Endothelial cell of umbilical vein (primary cell): ENCODE measurements around the gene ZNFX1. TPM values are rescaled to one million over a fixed set of nuclear protein-coding genes. Genes with fewer than 3 reads are reported as not detected.
A peak's percentile ranks its signal among the peaks of the same experiment; 100 is the strongest.

ENCODE experiments used
- BruUV-seq: library from RNA; stranded (reverse); fragments of 400-500 nt; replicated peaks from 2 replicates; lab custom pipeline; 2021; lab: Mats Ljungman, UMichigan
- CTCF ChIA-PET: fragments of 300-600, 350-600 bp; sonication (Branson Sonifier 250); formaldehyde crosslinking; loops from one replicate; lab custom pipeline; 2021; ENCODE audit warnings: antibody characterized with exemption, inconsistent platforms; lab: Charles Lee
- POLR2A ChIA-PET: fragments of 300-600, 350-600 bp; sonication (Branson Sonifier 250); formaldehyde crosslinking; loops from one replicate; lab custom pipeline; 2021; ENCODE audit warnings: antibody characterized with exemption, inconsistent platforms; lab: Charles Lee
- DNase-seq: peaks from one replicate; pipeline ENCODE4 v3.0.0-alpha.2; 2011; ENCODE audit warnings: low read depth, low spot score
- FAIRE-seq: peaks from 2 replicates; lab custom pipeline; 2011; peaks lifted over from hg19 to GRCh38; lab: Jason Lieb, UNC
- H2AFZ ChIP-seq: 2 replicates; pipeline ENCODE4 v1.6.0; 2012; ENCODE audit warnings: low read depth, low read length, control low read depth, inconsistent platforms
- H3K27ac ChIP-seq: 2 replicates; pipeline ENCODE4 v1.5.1; 2011; ENCODE audit warnings: low read depth, mild to moderate bottlenecking, control low read depth, low read length, moderate library complexity; ENCODE audit not compliant: insufficient read depth
- H3K27me3 ChIP-seq, 2 experiments: 2 replicates each; pipeline versions ENCODE4 v1.6.0 to v1.6.1; 2011; ENCODE audit warnings: low read length in 2 of 2, mixed read lengths in 1 of 2; ENCODE audit not compliant: control insufficient read depth in 2 of 2, insufficient read depth in 2 of 2
- H3K36me3 ChIP-seq, 2 experiments: 2 replicates in 1 of 2; 3 replicates in 1 of 2; pipeline ENCODE4 v1.5.1; 2011; ENCODE audit warnings: low read length in 2 of 2, mild to moderate bottlenecking in 1 of 2, moderate library complexity in 1 of 2; ENCODE audit not compliant: control insufficient read depth in 2 of 2, insufficient read depth in 2 of 2; ENCODE audit errors: extremely low read depth in 1 of 2
- H3K4me1 ChIP-seq: 3 replicates; pipeline ENCODE4 v1.5.1; 2011; ENCODE audit warnings: mild to moderate bottlenecking, low read length; ENCODE audit not compliant: control insufficient read depth, insufficient read depth; ENCODE audit errors: extremely low read depth
- H3K4me2 ChIP-seq: 2 replicates; pipeline ENCODE4 v1.6.1; 2011; ENCODE audit warnings: low read length, control low read depth, mixed read lengths; ENCODE audit not compliant: insufficient read depth
- H3K4me3 ChIP-seq, 3 experiments: fragments of 200-600 bp in 1 of 3; sonication (generic), shearing (Covaris generic) in 1 of 3; replicated peaks in 1 of 3; 2 replicates each; pipeline ENCODE4 v1.5.1; 2011 to 2016; ENCODE audit warnings: control low read depth in 3 of 3, low read length in 3 of 3, mild to moderate bottlenecking in 2 of 3, inconsistent platforms in 1 of 3, low read depth in 1 of 3, moderate library complexity in 1 of 3; ENCODE audit not compliant: insufficient read depth in 1 of 3
- H3K79me2 ChIP-seq: 2 replicates; pipeline ENCODE4 v1.6.0; 2012; ENCODE audit warnings: low read length, inconsistent platforms; ENCODE audit not compliant: control insufficient read depth, insufficient read depth
- H3K9ac ChIP-seq: replicated peaks from 2 replicates; pipeline ENCODE3; 2011; ENCODE audit warnings: low read length, control low read depth; ENCODE audit not compliant: insufficient read depth; ENCODE audit errors: extremely low read depth
- H3K9me1 ChIP-seq: replicated peaks from 3 replicates; pipeline ENCODE4 v1.6.0; 2011; ENCODE audit warnings: mild to moderate bottlenecking, low read length; ENCODE audit not compliant: control insufficient read depth, insufficient read depth; ENCODE audit errors: extremely low read depth
- H3K9me3 ChIP-seq: replicated peaks from 2 replicates; pipeline ENCODE4 v1.5.1; 2012; ENCODE audit warnings: low read length, inconsistent platforms; ENCODE audit not compliant: control insufficient read depth, insufficient read depth
- H4K20me1 ChIP-seq: replicated peaks from 2 replicates; pipeline ENCODE3; 2011; ENCODE audit warnings: mild to moderate bottlenecking, low read length; ENCODE audit not compliant: control insufficient read depth, insufficient read depth; ENCODE audit errors: extremely low read depth
- CTCF ChIP-seq, 2 donors: IDR thresholded peaks; 1 replicate in 1 of 2; 2 replicates in 1 of 2; pipeline ENCODE4 v1.5.1; 2011; ENCODE audit warnings: low read length in 2 of 2, mild to moderate bottlenecking in 2 of 2, moderate library complexity in 2 of 2, control low read depth in 1 of 2, inconsistent platforms in 1 of 2, low read depth in 1 of 2; ENCODE audit not compliant: insufficient read depth in 1 of 2; ENCODE audit errors: extremely low read depth in 1 of 2
- EZH2 ChIP-seq: IDR thresholded peaks from 2 replicates; pipeline ENCODE4 v1.6.1; 2012; ENCODE audit warnings: borderline replicate concordance, low read depth, mild to moderate bottlenecking, moderate library complexity, low read length, inconsistent platforms; ENCODE audit not compliant: severe bottlenecking
- FOS ChIP-seq: IDR thresholded peaks from 2 replicates; pipeline ENCODE4 v1.6.1; 2011; ENCODE audit warnings: mild to moderate bottlenecking, low read length, moderate library complexity, borderline replicate concordance; ENCODE audit not compliant: insufficient read depth
- GATA2 ChIP-seq: IDR thresholded peaks from 2 replicates; pipeline ENCODE4 v1.7.0; 2011; ENCODE audit warnings: low read depth, mild to moderate bottlenecking, moderate library complexity, mixed read lengths, low read length; ENCODE audit not compliant: insufficient read length, insufficient read depth
- JUN ChIP-seq: IDR thresholded peaks from 2 replicates; pipeline ENCODE4 v1.6.1; 2011; ENCODE audit warnings: borderline replicate concordance, low read depth; ENCODE audit not compliant: insufficient read length, insufficient read depth
- MAX ChIP-seq: IDR thresholded peaks from 2 replicates; pipeline ENCODE4 v1.6.1; 2011; ENCODE audit not compliant: insufficient read depth, insufficient read length
- MYC ChIP-seq: IDR thresholded peaks from one replicate; pipeline ENCODE4 v1.6.1; 2011; ENCODE audit warnings: mild to moderate bottlenecking, low read depth, low read length
- POLR2A ChIP-seq: IDR thresholded peaks from 2 replicates; pipeline ENCODE4 v1.6.1; 2012; ENCODE audit warnings: low read depth, mild to moderate bottlenecking, control low read depth, low read length
- POLR2AphosphoS5 ChIP-seq: IDR thresholded peaks from 2 replicates; pipeline ENCODE4 v1.6.1; 2012; ENCODE audit warnings: low read depth, mild to moderate bottlenecking, control low read depth, low read length, moderate library complexity; ENCODE audit not compliant: insufficient read depth
- dilution Hi-C: fragments of 300-500 bp; cut with MboI; formaldehyde crosslinking; loops from one replicate; pipeline ENCODE4 v1.15.0; 2019; ENCODE audit warnings: low sequenced_read_pairs; ENCODE audit not compliant: extremely low pct_ligation_motif_present
- intact Hi-C: fragments of 100-400 bp; cut with micrococcal nuclease; formaldehyde crosslinking; loops from one replicate; pipeline ENCODE4 v1.10.0; 2022
- polyA plus RNA-seq, 4 experiments: library from polyadenylated mRNA; depleted of rRNA in 3 of 4; stranded (reverse) in 3 of 4; unstranded in 1 of 4; fragments of >200 nt; gene quantifications; 2 replicates each; pipeline versions ENCODE4 v1.2.1 to v1.2.3, GENCODE V29; 2011 to 2012; ENCODE audit warnings: missing spikeins in 1 of 4
- total RNA-seq: library from RNA; stranded (reverse); gene quantifications from 2 replicates; pipeline ENCODE4 v1.2.3, GENCODE V29; 2021

ZNFX1 gene
- total and polyA plus RNA-seq, 2 donors (not counting 3 experiments of a cell fraction or from before 2014, with no cell fraction given): 8.3 to 27.9 TPM

- BruUV-seq: no TSS peak
- peak overlapping the region; percentile 50 for H3K27ac ChIP-seq
- TF ChIP-seq POLR2A: peak; percentile 9
- no peak for TF ChIP-seq MYC
- DNase-seq (no peak), FAIRE-seq (no peak)
- no peaks in the 10 kb centered on the region for H3K27me3 ChIP-seq
- H3K9ac ChIP-seq: peak overlapping the region; percentile 94
- H3K79me2 ChIP-seq: peaks cover 93% of the 10 kb centered on the region
- peak overlapping the region; percentile 9 to 95 (median 83) for H3K4me3 ChIP-seq
- H4K20me1 ChIP-seq: peaks cover 39% of the 10 kb centered on the region
- POLR2A ChIA-PET: no interaction called here
- no peaks in the 10 kb centered on the region for H3K9me3 ChIP-seq
- CTCF ChIA-PET: interaction anchor here (0.6 to 4.0 kb wide), 4 partner anchors 10 to 50 kb away, joined by 3 to 15 read pairs (median 6); no protein-coding TSS in a partner anchor
- H3K36me3 ChIP-seq: peaks cover 61 to 68% of the 10 kb centered on the region in 2 experiments
- H3K9me1 ChIP-seq: no peaks in the 10 kb centered on the region
- dilution Hi-C loops: no loop called here
- no peak overlapping the region for H2AFZ ChIP-seq
- peaks cover 57% of the 10 kb centered on the region for H3K4me1 ChIP-seq
- H3K4me2 ChIP-seq: peak overlapping the region; percentile 99
- intact Hi-C loops: no loop called here
These were observed 4.1 kb upstream of the ZNFX1 start for GRCh38 chr20:49281913-49282467.

GRCh38 chr20:49281059-49281912 is 3.4 kb upstream of the ZNFX1 start:
- peak overlapping the region; percentile 50 for H3K27ac ChIP-seq
- dilution Hi-C loops (no loop called here), intact Hi-C loops (no loop called here)
- TF ChIP-seq FOS (no peak), EZH2 (no peak), CTCF (IDR thresholded peaks at IDR 0.05; ENCODE audit: extremely low read depth in 1 of 2, insufficient read depth in 1 of 2, low read depth in 1 of 2, low read length in 2 of 2) (no peak), MAX (no peak), POLR2AphosphoS5 (peak; percentile 3), MYC (no peak), GATA2 (no peak), JUN (no peak), POLR2A (peak; percentile 52)
- no peaks in the 10 kb centered on the region for H3K27me3 ChIP-seq
- peaks cover 57% of the 10 kb centered on the region for H3K4me1 ChIP-seq
- peak overlapping the region; percentile 99 for H3K4me2 ChIP-seq
- POLR2A ChIA-PET: interaction anchor here (1.2 to 2.8 kb wide), 2 partner anchors 11 to 39 kb away, joined by 3 to 7 read pairs; no protein-coding TSS in a partner anchor
- H3K36me3 ChIP-seq: peaks cover 54 to 61% of the 10 kb centered on the region in 2 experiments
- CTCF ChIA-PET: interaction anchor here (4.0 kb wide), 1 partner anchor 35 kb away, joined by 15 read pairs; no protein-coding TSS in a partner anchor
- H2AFZ ChIP-seq: no peak overlapping the region
- H3K9ac ChIP-seq: peak overlapping the region; percentile 94
- H3K9me3 ChIP-seq: no peaks in the 10 kb centered on the region
- H3K9me1 ChIP-seq: no peaks in the 10 kb centered on the region
- H3K79me2 ChIP-seq: peaks cover 93% of the 10 kb centered on the region
- no TSS peak for BruUV-seq
- FAIRE-seq: peak; percentile 87
- peaks cover 36% of the 10 kb centered on the region for H4K20me1 ChIP-seq
- peak; percentile 75 for DNase-seq
- H3K4me3 ChIP-seq: peak overlapping the region; percentile 83 to 95 (median 89)
